Tibial artery (tissue), 4 donors: Measurements from ENCODE around the gene PIBF1.

ENCODE experiments used
- DNase-seq, 2 donors: peaks; one replicate each; pipeline ENCODE4 v3.0.0-alpha.2; 2019
- H3K27ac ChIP-seq, 2 donors: fragments of 200-600 bp; sonication (generic) in 1 of 2; 1 replicate in 1 of 2; 2 replicates in 1 of 2; pipeline ENCODE4 v1.5.1; 2018 to 2019; ENCODE audit warnings: mild to moderate bottlenecking in 1 of 2
- H3K27me3 ChIP-seq, 2 donors: fragments of 200-600 bp; sonication (generic) in 1 of 2; one replicate each; pipeline versions ENCODE4 v1.5.1 to v1.6.0; 2016 to 2019
- H3K36me3 ChIP-seq, 3 donors: fragments of 200-600 bp; sonication (generic) in 2 of 3; one replicate each; pipeline ENCODE4 v1.5.1; 2016 to 2019; ENCODE audit warnings: mild to moderate bottlenecking in 2 of 3
- H3K4me1 ChIP-seq, 4 donors: fragments of 200-600 bp; sonication (generic) in 2 of 4; 1 replicate in 3 of 4; 2 replicates in 1 of 4; pipeline ENCODE4 v1.5.1; 2016 to 2019
- H3K4me3 ChIP-seq, 2 donors: fragments of 200-600 bp; sonication (generic) in 1 of 2; 1 replicate in 1 of 2; 2 replicates in 1 of 2; pipeline ENCODE4 v1.5.1; 2018 to 2019; ENCODE audit warnings: mild to moderate bottlenecking in 2 of 2
- H3K9me3 ChIP-seq, 3 donors: fragments of 200-600 bp; sonication (generic) in 1 of 3; one replicate each; pipeline ENCODE4 v1.5.1; 2016 to 2019
- CTCF ChIP-seq, 2 experiments: fragments of 200-600 bp in 1 of 2; fragments of 450-650 bp in 1 of 2; IDR thresholded peaks; one replicate each; pipeline ENCODE4 v1.5.1; 2017 to 2019; ENCODE audit warnings: antibody characterized with exemption in 2 of 2, mild to moderate bottlenecking in 1 of 2, moderate library complexity in 1 of 2
- intact Hi-C: fragments of 100-400 bp; cut with DNase I; formaldehyde crosslinking; loops from one replicate; pipeline ENCODE4 v1.15.0; 2023; ENCODE audit warnings: low total_unique reads

The PIBF1 gene

GRCh38 chr13:73025217-73026012, 243.5 kb downstream of the PIBF1 start:
- DNase-seq: no peak
- Histone ChIP-seq H3K4me1 (no peaks in the 10 kb centered on the region), H3K4me3 (no peak overlapping the region), H3K9me3 (no peaks in the 10 kb centered on the region), H3K36me3 (no peaks in the 10 kb centered on the region), H3K27me3 (no peaks in the 10 kb centered on the region), H3K27ac (no peak overlapping the region)
- no peak for TF ChIP-seq CTCF (IDR thresholded peaks at IDR 0.05)
- intact Hi-C loops: no loop called here

GRCh38 chr13:73034901-73035300, 253.0 kb downstream of the PIBF1 start:
- no peak overlapping the region for H3K4me3 ChIP-seq
- H3K36me3 ChIP-seq: no peaks in the 10 kb centered on the region
- intact Hi-C loops: no loop called here
- no peaks in the 10 kb centered on the region for H3K4me1 ChIP-seq
- H3K27me3 ChIP-seq: no peaks in the 10 kb centered on the region
- TF ChIP-seq CTCF (IDR thresholded peaks at IDR 0.05): no peak
- no peaks in the 10 kb centered on the region for H3K9me3 ChIP-seq
- no peak for DNase-seq
- no peak overlapping the region for H3K27ac ChIP-seq

GRCh38 chr13:73035660-73036059, 253.7 kb downstream of the PIBF1 start:
- no peak for TF ChIP-seq CTCF (IDR thresholded peaks at IDR 0.05)

GRCh38 chr13:73036566-73036965, 254.6 kb downstream of the PIBF1 start:
- no peak for TF ChIP-seq CTCF (IDR thresholded peaks at IDR 0.05)
- intact Hi-C loops: no loop called here
- Histone ChIP-seq H3K4me3 (no peak overlapping the region), H3K36me3 (no peaks in the 10 kb centered on the region), H3K27me3 (no peaks in the 10 kb centered on the region), H3K9me3 (no peaks in the 10 kb centered on the region), H3K4me1 (no peaks in the 10 kb centered on the region), H3K27ac (no peak overlapping the region)
- DNase-seq: no peak

More at GRCh38 chr13:73035660-73036059, 253.7 kb downstream of the PIBF1 start:
- H3K27ac ChIP-seq: no peak overlapping the region
- no peaks in the 10 kb centered on the region for H3K27me3 ChIP-seq
- no peak for DNase-seq
- no peaks in the 10 kb centered on the region for H3K4me1 ChIP-seq
- no peaks in the 10 kb centered on the region for H3K36me3 ChIP-seq
- intact Hi-C loops: no loop called here
- no peaks in the 10 kb centered on the region for H3K9me3 ChIP-seq
- H3K4me3 ChIP-seq: no peak overlapping the region

GRCh38 chr13:73038064-73038463, 256.1 kb downstream of the PIBF1 start:
- Histone ChIP-seq H3K36me3 (no peaks in the 10 kb centered on the region), H3K4me1 (no peaks in the 10 kb centered on the region), H3K27me3 (no peaks in the 10 kb centered on the region), H3K27ac (no peak overlapping the region), H3K4me3 (no peak overlapping the region), H3K9me3 (no peaks in the 10 kb centered on the region)
- intact Hi-C loops: no loop called here
- no peak for TF ChIP-seq CTCF (IDR thresholded peaks at IDR 0.05)
- no peak for DNase-seq
